Measurements from ENCODE around the gene STK35. TPM values are rescaled to one million over a fixed set of nuclear protein-coding genes. Genes with fewer than 3 reads are reported as not detected.

STK35 gene
- 25.1 and 32.0 TPM in 2 replicates for total RNA-seq

DNA sequence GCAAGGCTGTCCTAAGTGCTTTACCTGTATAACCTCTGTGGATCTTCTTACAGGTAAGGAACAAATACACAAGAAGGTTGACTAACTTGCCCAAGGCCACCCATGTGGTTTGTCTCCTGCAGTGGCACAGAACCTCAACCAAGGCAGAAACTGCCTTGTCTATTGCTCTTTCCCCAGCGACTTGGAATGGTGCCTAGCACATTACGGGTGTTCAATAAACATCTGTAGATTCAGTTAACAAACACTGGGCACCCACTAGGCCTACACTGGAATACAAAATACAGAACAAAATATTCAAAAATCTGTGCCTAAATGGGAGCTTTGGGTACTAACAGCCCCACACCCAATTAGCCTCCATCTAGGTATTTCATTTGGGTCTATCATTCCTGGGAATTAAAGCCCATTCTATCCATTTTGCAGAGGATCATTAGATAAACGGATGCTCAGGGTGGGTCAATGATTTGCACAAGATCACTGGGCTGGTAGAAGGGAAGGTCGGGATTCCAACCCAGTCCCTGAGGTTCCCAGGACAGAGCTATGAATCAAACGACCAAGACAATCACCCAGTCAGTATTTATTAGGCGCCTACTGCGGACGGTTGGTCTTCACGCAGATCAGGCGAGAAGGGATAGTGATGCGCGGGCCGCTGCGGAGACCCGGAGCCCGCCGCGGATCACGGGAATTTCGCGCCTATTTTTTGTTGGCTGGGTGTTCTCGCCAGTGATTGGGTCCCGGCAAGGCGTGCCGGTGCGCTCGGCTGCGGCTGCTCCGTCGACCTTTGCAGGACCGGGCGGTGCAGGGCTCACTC is at the start of gene STK35:
Gene STK35, plus strand, starts transcription at position 771 of the 808 bp plus-strand sequence. CDS start 55 bp downstream, outside the sequence.

Small RNA genes lying within 50 kb of the gene (small RNA-seq; reads per million reads assigned to genes)
- gene RPL7P2, result not detected

Other genes with a start within 250 kb of the STK35 start
- gene SIRPA, start 206.4 kb upstream of the STK35 start, total RNA-seq, result 23.6 and 29.4 TPM in 2 replicates
- not detected in 2 replicates for gene PDYN, start 107.8 kb upstream of the STK35 start, total RNA-seq
- gene TGM3, start 194.2 kb downstream of the STK35 start, total RNA-seq, result not detected in 2 replicates

Measured in vein endothelial cell (primary cell).